NCI-H2227 treated with DMSO at 0.1 percent for 48 hours (cell line): ENCODE data around the gene CDCA4.

Source experiments
- DNase-seq: peaks from one replicate; lab custom pipeline; 2025; lab: John Stamatoyannopoulos, UW

Gene CDCA4

GRCh38 chr14:104975481-104976197 lies 45.2 kb downstream of the CDCA4 start:
- no peak for DNase-seq

GRCh38 chr14:104974665-104975390 lies 46.1 kb downstream of the CDCA4 start:
- DNase-seq: no peak

GRCh38 chr14:104974146-104974541 lies 46.7 kb downstream of the CDCA4 start:
- no peak for DNase-seq

- DNase-seq: no peak
Observed at GRCh38 chr14:104973385-104974145, 47.3 kb downstream of the CDCA4 start.

- no peak for DNase-seq
Observed at GRCh38 chr14:104973135-104973384, 47.8 kb downstream of the CDCA4 start.

- DNase-seq: no peak
Observed at GRCh38 chr14:104972301-104973134, 48.4 kb downstream of the CDCA4 start.

GRCh38 chr14:104971447-104972240 lies 49.2 kb downstream of the CDCA4 start:
- no peak for DNase-seq

- no peak for DNase-seq
Observed at GRCh38 chr14:104970231-104971068, 50.4 kb downstream of the CDCA4 start.

- DNase-seq: no peak
Observed at GRCh38 chr14:104969741-104970230, 51.1 kb downstream of the CDCA4 start.

GRCh38 chr14:104968541-104969401 lies 52.1 kb downstream of the CDCA4 start:
- DNase-seq: no peak

GRCh38 chr14:104968153-104968527 lies 52.7 kb downstream of the CDCA4 start:
- no peak for DNase-seq

GRCh38 chr14:104967386-104968152 lies 53.3 kb downstream of the CDCA4 start:
- DNase-seq: no peak

- no peak for DNase-seq
Observed at GRCh38 chr14:104966981-104967385, 53.9 kb downstream of the CDCA4 start.

- no peak for DNase-seq
Observed at GRCh38 chr14:104966261-104966865, 54.5 kb downstream of the CDCA4 start.

GRCh38 chr14:104965561-104966231 lies 55.2 kb downstream of the CDCA4 start:
- DNase-seq: no peak

GRCh38 chr14:104964546-104964945 lies 56.3 kb downstream of the CDCA4 start:
- DNase-seq: no peak
